GM18508 (cell line): ENCODE measurements around the gene AQP2.

Experiments used
- ATAC-seq: cut with Tn5 transposase; IDR thresholded peaks from one replicate; pipeline ENCODE4 v1.9.1; 2021; ENCODE audit warnings: moderate number of reproducible peaks; ENCODE audit not compliant: insufficient read depth, unreplicated experiment

AQP2 gene

GRCh38 chr12:49950273-49951251, at the start of gene AQP2:
TSS of gene AQP2 (plus strand) at chr12:49950737. CDS start at chr12:49950831, 94 bp downstream.
- no peak for ATAC-seq

GRCh38 chr12:49901026-49901425, 49.5 kb upstream of the AQP2 start:
- no peak for ATAC-seq

GRCh38 chr12:49901986-49902385, 48.6 kb upstream of the AQP2 start:
- ATAC-seq: no peak

GRCh38 chr12:49902399-49903350, 47.9 kb upstream of the AQP2 start:
- ATAC-seq: no peak

GRCh38 chr12:49903351-49903699, 47.2 kb upstream of the AQP2 start:
- no peak for ATAC-seq

- no peak for ATAC-seq
Measured at GRCh38 chr12:49903700-49904423, 46.7 kb upstream of the AQP2 start, which contains the start of gene FAIM2. TSS of gene FAIM2 (minus strand) at chr12:49903900. CDS start at chr12:49903792, 108 bp downstream.

GRCh38 chr12:49904601-49905000, 45.9 kb upstream of the AQP2 start:
- ATAC-seq: no peak

- no peak for ATAC-seq
Measured at GRCh38 chr12:49905718-49906314, 44.7 kb upstream of the AQP2 start.

GRCh38 chr12:49907352-49907751, 43.2 kb upstream of the AQP2 start:
- no peak for ATAC-seq

- no peak for ATAC-seq
Measured at GRCh38 chr12:49909356-49909755, 41.2 kb upstream of the AQP2 start.

- no peak for ATAC-seq
Measured at GRCh38 chr12:49909826-49910225, 40.7 kb upstream of the AQP2 start.

GRCh38 chr12:49910331-49911212, 40.0 kb upstream of the AQP2 start:
- ATAC-seq: no peak

GRCh38 chr12:49911213-49911605, 39.3 kb upstream of the AQP2 start:
- no peak for ATAC-seq

GRCh38 chr12:49912345-49913255, 37.9 kb upstream of the AQP2 start:
- ATAC-seq: no peak

GRCh38 chr12:49916129-49916919, 34.2 kb upstream of the AQP2 start:
- ATAC-seq: no peak

- no peak for ATAC-seq
Measured at GRCh38 chr12:49917166-49917787, 33.3 kb upstream of the AQP2 start.

GRCh38 chr12:49917788-49918173, 32.8 kb upstream of the AQP2 start:
- ATAC-seq: no peak
